ENCODE measurements around the gene PLCH1.

Gene PLCH1

GRCh38 chr3:155553780-155554179 is 191.1 kb downstream of the PLCH1 start:
- no peak for DNase-seq (ENCODE audit: low read depth in 2 of 2, low spot score in 1 of 2)

- no peak for DNase-seq (ENCODE audit: low read depth in 2 of 2, low spot score in 1 of 2)
Measured at GRCh38 chr3:155553326-155553725, 191.5 kb downstream of the PLCH1 start.

GRCh38 chr3:155550391-155550790 is 194.5 kb downstream of the PLCH1 start:
- DNase-seq (ENCODE audit: low read depth in 2 of 2, low spot score in 1 of 2): no peak

- DNase-seq (ENCODE audit: low read depth in 2 of 2, low spot score in 1 of 2): no peak
Measured at GRCh38 chr3:155549087-155549486, 195.8 kb downstream of the PLCH1 start.

GRCh38 chr3:155548195-155548594 is 196.7 kb downstream of the PLCH1 start:
- DNase-seq (ENCODE audit: low read depth in 2 of 2, low spot score in 1 of 2): no peak

- no peak for DNase-seq (ENCODE audit: low read depth in 2 of 2, low spot score in 1 of 2)
Measured at GRCh38 chr3:155535098-155535497, 209.8 kb downstream of the PLCH1 start.

GRCh38 chr3:155528579-155528978 is 216.3 kb downstream of the PLCH1 start:
- no peak for DNase-seq (ENCODE audit: low read depth in 2 of 2, low spot score in 1 of 2)

- DNase-seq (ENCODE audit: low read depth in 2 of 2, low spot score in 1 of 2): no peak
Measured at GRCh38 chr3:155525324-155525833, 219.5 kb downstream of the PLCH1 start.

- no peak for DNase-seq (ENCODE audit: low read depth in 2 of 2, low spot score in 1 of 2)
Measured at GRCh38 chr3:155520463-155520862, 224.4 kb downstream of the PLCH1 start.

- DNase-seq (ENCODE audit: low read depth in 2 of 2, low spot score in 1 of 2): no peak
Measured at GRCh38 chr3:155519078-155519477, 225.8 kb downstream of the PLCH1 start.

- no peak for DNase-seq (ENCODE audit: low read depth in 2 of 2, low spot score in 1 of 2)
Measured at GRCh38 chr3:155517903-155518302, 227.0 kb downstream of the PLCH1 start.

GRCh38 chr3:155516439-155516838 is 228.4 kb downstream of the PLCH1 start:
- DNase-seq (ENCODE audit: low read depth in 2 of 2, low spot score in 1 of 2): no peak

- no peak for DNase-seq (ENCODE audit: low read depth in 2 of 2, low spot score in 1 of 2)
Measured at GRCh38 chr3:155512867-155513261, 232.0 kb downstream of the PLCH1 start.

- DNase-seq (ENCODE audit: low read depth in 2 of 2, low spot score in 1 of 2): no peak
Measured at GRCh38 chr3:155512175-155512866, 232.6 kb downstream of the PLCH1 start.

GRCh38 chr3:155504682-155505081 is 240.2 kb downstream of the PLCH1 start:
- no peak for DNase-seq (ENCODE audit: low read depth in 2 of 2, low spot score in 1 of 2)

- DNase-seq (ENCODE audit: low read depth in 2 of 2, low spot score in 1 of 2): no peak
Measured at GRCh38 chr3:155502630-155503029, 242.2 kb downstream of the PLCH1 start.

GRCh38 chr3:155500194-155500818 is 244.6 kb downstream of the PLCH1 start:
- no peak for DNase-seq (ENCODE audit: low read depth in 2 of 2, low spot score in 1 of 2)

- no peak for DNase-seq (ENCODE audit: low read depth in 2 of 2, low spot score in 1 of 2)
Measured at GRCh38 chr3:155497930-155498647, 246.8 kb downstream of the PLCH1 start.

- DNase-seq (ENCODE audit: low read depth in 2 of 2, low spot score in 1 of 2): no peak
Measured at GRCh38 chr3:155496206-155496605, 248.7 kb downstream of the PLCH1 start.

GRCh38 chr3:155495387-155495786 is 249.5 kb downstream of the PLCH1 start:
- DNase-seq (ENCODE audit: low read depth in 2 of 2, low spot score in 1 of 2): no peak

GRCh38 chr3:155494332-155494731 is 250.5 kb downstream of the PLCH1 start:
- no peak for DNase-seq (ENCODE audit: low read depth in 2 of 2, low spot score in 1 of 2)

- no peak for DNase-seq (ENCODE audit: low read depth in 2 of 2, low spot score in 1 of 2)
Measured at GRCh38 chr3:155492841-155493240, 252.0 kb downstream of the PLCH1 start.

Measured in stimulated activated CD8-positive, alpha-beta memory T cell treated with anti-CD3 and anti-CD28 coated beads, Interleukin-4, amount 100 ng/mL, for 4 hours (primary cell).